Activated naive CD4-positive, alpha-beta T cell (primary cell): ENCODE measurements around the gene AP3S1.

ENCODE experiments used
- DNase-seq, 4 experiments: peaks; one replicate each; lab custom pipeline; 2025; lab: John Stamatoyannopoulos, UW

Gene AP3S1

DNA sequence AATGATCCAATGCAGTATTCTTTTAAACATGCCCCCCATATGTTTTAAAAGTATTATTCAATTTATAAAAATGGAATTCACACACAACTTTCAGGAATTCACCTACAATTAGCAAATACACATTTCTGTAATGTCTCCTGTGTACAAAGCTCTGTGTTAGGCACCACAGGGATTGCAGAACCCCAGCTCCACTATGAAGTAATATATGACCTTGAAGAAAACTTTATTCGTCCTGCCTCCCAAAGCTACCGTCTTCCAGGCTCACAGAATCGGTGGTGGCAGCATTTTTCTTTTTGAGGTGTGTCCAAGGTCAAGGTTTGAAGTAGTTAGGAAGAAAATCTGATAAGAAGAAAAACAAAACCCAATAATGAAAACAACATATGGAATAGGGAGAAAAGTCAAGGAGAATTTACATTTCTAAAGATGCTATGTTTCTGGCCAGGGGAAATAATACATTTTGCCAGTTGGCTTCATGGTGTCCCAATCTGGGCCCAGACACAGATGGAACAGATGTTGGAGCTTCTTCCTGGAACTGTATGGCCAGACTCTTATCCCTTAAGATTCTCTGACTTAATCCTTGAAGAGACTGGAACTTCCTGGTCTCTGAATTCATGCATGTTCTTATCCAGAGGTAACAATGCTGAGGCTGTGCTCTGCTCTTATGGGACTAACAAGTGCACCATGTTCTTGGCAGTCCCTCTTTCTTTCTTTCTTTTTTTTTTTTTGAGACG, 98.5 kb downstream of the AP3S1 start:
- DNase-seq, result no peak

DNA sequence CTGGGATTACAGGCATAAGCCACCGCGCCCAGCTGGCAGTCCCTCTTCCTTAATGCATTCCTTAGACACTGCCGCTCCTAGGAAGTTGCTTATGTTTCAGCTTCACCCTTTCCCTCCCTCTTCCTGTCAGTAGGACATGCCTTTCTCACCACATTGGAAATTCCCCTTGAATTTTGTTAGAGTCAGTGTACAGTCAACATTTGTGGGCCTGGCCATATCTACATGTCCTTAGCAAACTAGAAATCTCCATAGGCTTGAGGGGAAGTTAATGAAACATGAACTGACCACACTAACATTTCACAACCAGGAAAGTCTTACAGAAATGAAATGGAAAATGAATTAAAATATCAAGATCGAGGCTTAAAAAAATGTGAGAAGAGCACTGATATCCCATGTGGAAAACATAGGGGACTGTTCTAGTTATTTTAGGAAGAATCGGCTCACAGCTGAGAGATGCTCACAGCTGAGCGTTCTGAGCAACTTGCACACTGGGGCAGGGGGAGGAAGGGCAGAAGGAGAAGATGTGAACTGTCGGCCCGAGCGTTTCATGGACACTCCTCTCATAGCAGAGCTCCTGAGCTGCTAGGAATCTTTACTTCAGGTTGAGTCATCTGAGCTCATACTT, 99.4 kb downstream of the AP3S1 start:
- DNase-seq, result no peak

DNA sequence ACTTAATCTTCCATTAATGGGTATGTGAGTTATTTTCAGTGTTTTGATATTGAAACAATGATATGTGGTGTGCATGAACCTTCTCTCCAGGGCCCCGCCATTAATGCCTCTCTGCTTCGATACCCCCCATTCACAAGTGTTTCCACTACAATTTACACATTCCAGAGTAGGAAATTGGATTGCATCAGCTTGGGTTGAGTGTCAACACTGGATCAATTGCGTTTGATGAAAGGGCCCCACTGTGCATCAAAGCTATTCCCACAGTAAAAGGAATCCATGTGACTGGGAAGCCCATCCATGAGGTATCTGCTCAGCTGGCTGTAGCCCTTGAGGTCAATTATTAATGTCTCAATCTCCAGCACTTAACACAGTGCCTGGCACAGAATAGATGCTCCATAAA, 102.8 kb downstream of the AP3S1 start:
- DNase-seq, result no peak

DNA sequence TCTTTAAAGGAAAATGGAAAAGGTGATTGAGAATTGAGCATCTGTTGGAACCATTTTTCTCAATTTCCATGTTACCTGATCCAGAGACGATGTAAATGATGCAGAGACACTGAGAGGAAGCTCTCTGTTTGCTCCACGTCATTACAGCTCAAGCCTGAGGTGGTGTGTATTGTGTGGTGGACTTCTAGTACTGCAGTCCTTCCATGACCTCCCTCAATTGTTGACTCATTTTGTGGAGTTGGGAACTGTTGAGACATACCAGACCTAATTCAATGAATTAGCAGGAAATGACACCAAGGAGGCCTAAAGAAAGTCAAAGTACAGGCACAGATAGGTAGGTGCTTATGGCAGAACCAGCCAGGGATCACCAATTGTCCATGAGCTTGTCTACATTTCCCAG, 104.9 kb downstream of the AP3S1 start:
- no peak for DNase-seq

DNA sequence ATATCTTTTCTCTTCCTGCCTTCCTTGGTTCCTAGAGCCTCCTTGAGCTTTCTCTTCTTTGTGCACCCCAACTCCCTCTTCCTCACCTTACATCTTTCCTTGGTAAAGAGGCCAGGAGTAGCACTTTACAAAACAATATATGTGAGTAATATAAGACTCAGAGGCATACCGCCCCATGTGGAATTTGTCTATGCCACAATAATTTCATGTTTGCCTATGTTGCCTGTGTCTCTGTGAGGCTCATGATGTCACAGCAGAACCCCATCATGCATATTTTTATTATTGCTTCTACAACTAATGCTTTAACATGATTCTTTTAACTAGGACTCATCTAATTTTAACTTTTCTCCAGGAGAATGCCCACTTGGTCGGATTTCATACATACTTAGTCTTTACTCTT, 105.5 kb downstream of the AP3S1 start:
- DNase-seq, result no peak

DNA sequence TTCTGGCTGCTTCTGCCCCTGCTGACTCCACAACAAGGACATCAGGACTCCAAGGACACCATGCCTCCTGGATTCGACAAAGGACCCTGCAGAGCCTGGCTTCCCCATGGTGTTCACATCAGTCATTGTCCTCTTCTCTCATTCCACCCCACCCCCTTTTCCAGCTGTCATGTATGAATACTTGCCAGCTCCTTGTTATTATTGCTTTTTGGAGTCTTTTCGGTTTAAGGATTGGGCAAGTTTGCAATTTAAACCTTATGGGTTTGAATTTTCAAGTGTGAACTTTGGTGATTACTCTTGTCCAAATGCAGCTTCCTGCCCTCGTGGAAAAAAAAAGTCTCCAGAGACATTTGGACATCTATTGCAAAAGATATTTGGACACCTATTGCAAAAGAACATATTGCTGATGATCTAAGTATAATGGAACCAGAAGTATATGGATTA, 106.4 kb downstream of the AP3S1 start:
- DNase-seq, result no peak

DNA sequence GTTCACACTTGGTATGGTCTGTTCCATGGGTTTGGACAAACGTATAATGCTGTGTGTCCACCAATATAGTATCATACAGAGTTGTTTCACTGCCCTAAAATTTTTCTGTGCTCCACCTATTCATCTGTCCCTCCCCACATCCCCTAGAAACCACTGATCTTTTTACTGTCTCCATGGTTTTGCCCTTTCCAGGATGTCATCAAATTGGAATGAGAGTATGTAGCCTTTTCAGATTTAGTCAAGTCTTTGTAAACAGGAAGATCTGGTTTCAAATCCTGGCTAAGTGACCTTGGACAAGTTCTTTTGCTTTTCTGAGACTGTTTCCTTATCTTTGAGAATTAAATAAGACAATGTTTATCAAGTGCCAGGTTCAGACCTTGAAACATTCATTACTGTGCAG, 107.4 kb downstream of the AP3S1 start:
- DNase-seq, result no peak

DNA sequence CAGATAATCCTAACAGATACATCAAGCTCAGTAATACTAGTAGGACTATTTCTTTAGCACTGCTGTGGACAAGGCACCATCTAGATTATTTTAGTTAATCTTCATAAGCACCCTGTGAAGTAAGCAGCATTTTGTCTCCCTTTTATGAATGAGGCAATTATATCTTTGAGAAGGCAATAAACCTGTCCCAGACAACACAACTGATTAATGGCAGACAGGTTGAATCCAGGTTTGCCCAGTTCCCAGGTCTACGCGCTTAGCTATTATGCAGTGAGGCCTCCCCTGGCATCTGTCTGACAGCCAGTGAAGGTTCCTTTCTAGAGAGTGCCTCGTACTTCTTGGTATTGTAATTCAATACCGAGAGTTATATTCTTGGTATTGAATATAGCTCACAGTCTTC, 110.9 kb downstream of the AP3S1 start:
- DNase-seq, result no peak

DNA sequence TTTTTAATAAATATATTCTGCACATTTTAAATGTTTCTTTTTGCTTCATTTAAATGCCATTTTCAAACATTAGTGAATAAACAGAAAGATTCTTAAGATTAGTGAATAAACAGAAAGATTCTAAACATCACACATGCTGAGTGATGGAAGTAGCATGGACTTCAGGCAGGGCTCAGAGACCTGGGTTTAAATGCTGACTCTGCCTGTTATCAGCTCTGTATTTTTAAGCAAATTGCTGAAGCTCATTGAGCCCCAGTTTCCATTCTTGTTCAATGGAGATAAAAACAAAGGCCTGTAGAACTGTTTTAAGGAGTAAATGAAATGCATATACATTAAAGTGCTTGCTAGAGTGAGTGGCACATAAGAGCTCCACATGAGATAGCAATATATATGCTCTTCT, 112.4 kb downstream of the AP3S1 start:
- DNase-seq, result no peak

DNA sequence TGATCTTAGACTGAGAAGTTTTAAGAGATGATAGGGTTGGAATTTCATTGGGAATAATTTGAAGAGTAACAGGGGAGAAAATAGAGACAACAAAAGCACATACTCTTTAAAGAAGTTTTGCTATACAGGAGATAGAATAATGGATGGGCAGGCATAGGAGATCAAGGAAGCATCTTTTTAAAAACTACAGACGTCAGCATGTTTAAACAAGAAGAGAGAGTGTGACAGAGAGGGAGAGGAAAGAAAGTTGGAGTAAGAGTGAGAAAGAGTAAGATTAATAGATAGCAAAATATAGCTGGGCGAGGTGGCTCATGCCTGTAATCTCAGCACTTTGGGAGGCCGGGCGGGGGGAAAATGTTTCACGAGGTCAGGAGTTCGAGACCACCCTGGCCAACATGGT, 115.2 kb downstream of the AP3S1 start:
- no peak for DNase-seq

DNA sequence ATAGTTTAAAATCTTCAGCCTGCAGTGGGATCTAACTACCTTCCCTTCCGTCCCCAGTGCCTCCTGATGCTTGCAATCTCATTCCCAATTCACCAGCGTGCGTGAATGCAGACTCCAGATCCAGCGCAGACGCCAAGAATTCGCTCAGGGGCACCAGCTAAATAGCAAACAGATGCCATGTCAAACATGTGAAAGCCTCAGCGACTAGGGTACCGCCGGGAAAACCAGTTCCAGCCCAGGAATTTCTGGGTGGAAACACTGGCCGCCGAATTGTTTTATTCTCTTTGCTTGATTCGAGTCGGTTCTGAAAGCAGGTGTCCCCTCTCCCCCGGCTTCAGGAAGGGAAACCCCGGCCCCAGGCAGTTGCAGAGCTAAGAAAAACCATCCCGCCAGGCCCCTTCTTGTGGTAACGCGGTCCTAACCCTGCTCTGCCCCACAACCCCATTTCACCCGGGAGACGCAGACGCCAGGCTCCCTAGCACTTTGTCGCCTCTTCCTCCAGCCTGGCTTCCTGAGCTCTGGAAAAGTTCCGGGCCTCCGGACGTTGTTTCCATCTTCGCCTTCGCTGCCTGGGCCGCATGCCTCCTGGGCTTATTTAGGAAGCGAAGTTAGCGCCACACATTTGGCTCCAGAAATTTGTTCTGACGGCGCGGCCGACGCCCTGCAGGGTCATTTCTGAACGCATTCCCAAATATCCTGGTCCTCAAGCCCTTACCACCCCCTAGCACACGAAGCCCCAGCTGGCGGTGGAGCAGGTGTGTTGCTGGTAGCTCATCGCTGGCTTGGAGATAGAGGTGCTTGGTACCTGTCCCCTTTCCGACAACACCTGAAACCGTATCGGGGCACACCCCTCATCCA, 119.9 kb downstream of the AP3S1 start:
- DNase-seq, result no peak

DNA sequence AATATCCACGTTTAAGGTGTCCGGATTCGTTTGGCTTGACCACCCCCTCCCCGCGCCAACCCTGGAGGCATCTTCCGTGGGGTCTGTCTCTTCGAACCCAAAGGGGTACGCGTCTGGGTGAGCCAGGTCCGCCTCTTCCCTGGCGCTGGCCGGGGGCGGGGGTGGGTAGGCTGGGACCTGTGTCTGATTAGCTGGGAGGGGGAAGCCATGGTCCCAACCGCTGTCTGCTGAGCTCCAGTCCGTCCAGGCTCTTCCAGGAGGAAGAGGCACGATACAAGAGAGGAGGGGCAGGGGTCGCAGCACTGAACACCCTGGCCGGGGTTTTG, 120.5 kb downstream of the AP3S1 start, which contains the start of gene LVRN:
TSS of gene LVRN (plus strand) at position 237 of the 326 bp plus-strand sequence. CDS start 143 bp downstream, outside the sequence.
- no peak for DNase-seq

DNA sequence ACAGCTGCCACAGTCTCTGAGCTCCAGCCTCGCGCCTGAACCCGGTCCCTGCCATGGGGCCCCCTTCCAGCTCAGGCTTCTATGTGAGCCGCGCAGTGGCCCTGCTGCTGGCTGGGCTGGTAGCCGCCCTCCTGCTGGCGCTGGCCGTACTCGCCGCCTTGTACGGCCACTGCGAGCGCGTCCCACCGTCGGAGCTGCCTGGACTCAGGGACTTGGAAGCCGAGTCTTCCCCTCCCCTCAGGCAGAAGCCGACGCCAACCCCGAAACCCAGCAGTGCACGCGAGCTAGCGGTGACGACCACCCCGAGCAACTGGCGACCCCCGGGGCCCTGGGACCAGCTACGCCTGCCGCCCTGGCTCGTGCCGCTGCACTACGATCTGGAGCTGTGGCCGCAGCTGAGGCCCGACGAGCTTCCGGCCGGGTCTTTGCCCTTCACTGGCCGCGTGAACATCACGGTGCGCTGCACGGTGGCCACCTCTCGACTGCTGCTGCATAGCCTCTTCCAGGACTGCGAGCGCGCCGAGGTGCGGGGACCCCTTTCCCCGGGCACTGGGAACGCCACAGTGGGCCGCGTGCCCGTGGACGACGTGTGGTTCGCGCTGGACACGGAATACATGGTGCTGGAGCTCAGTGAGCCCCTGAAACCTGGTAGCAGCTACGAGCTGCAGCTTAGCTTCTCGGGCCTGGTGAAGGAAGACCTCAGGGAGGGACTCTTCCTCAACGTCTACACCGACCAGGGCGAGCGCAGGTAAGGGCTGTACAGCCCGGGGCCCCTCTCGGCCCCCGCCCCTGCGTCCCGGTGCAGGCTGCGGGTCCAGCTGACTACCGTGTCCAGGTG, 121.0 kb downstream of the AP3S1 start:
- DNase-seq, result no peak

DNA sequence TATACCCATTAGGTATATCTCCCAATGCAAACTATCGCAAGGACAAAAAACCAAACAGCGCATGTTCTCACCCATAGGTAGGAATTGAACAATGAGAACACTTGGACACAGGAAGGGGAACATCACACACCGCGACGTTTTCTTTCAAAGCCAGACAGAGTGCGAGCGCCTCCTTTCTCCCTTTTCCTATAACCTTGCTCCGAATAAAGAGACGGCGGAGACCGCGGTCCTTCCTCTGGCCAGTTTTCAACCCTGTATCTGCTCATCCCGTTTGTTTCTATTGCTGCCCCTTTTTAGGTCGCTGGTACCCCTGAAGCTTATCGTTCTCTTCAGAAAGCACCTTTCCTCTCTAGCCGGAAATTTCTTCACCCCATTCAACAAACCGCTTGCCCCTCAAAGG, 121.8 kb downstream of the AP3S1 start:
- no peak for DNase-seq
